Subcutaneous adipose tissue (tissue), 4 donors: ENCODE measurements around the gene AGBL1. TPM values are rescaled to one million over a fixed set of nuclear protein-coding genes. Genes with fewer than 3 reads are reported as not detected.

ENCODE experiments used
- CTCF ChIP-seq: fragments of 450-650 bp; IDR thresholded peaks from one replicate; pipeline ENCODE4 v1.5.1; 2016; ENCODE audit warnings: low read depth, mild to moderate bottlenecking, control low read depth, antibody characterized with exemption, moderate library complexity
- total RNA-seq, 4 donors: library from RNA; depleted of rRNA; stranded (reverse); fragments of >200 nt; gene quantifications; one replicate each; pipeline ENCODE4 v1.1.0, GENCODE V29; 2016

The AGBL1 gene
- total RNA-seq, 4 donors from 2014 or later, result not detected

GRCh38 chr15:86296769-86297168 lies 217.1 kb downstream of the AGBL1 start:
- no peak for TF ChIP-seq CTCF

DNA sequence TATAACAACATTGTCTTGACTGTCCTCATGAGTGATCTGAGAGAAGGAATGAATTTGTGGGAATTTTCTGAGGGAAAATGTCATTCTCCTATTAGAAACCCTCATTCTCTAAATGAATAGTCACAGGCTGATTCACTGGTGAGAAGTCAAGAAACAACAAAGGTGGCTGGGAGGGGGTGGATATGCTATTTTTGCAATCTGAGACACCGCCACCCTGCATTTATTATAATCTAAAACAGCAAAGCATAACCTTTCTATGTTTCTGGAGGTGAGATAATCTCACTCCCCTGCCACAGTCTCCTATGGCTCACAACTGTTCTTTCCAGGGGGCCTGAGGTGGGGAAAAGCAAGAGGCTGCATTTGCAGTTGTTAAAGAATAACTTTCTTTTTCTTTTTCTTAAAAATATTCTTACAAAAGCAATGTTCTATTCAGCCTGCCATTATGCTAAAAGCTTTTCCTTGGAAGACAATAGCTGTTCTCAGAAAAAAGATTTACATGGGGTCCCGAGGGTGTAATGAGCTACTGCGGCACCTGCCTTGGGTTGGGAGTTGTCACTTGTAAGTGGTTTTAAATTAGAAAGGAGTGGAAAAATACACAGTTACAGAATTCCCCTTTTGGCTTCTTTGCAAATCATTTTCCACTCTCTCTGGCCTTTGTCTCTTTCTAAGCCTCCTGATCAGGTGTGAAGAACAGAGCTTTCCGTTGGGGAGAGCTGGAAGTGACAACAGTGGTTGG lies 220.9 kb downstream of the AGBL1 start:
- TF ChIP-seq CTCF, result no peak

GRCh38 chr15:86311568-86312280 lies 232.1 kb downstream of the AGBL1 start:
- TF ChIP-seq CTCF, result no peak

GRCh38 chr15:86312486-86312885 lies 232.8 kb downstream of the AGBL1 start:
- TF ChIP-seq CTCF, result no peak

GRCh38 chr15:86316216-86316615 lies 236.5 kb downstream of the AGBL1 start:
- no peak for TF ChIP-seq CTCF

DNA sequence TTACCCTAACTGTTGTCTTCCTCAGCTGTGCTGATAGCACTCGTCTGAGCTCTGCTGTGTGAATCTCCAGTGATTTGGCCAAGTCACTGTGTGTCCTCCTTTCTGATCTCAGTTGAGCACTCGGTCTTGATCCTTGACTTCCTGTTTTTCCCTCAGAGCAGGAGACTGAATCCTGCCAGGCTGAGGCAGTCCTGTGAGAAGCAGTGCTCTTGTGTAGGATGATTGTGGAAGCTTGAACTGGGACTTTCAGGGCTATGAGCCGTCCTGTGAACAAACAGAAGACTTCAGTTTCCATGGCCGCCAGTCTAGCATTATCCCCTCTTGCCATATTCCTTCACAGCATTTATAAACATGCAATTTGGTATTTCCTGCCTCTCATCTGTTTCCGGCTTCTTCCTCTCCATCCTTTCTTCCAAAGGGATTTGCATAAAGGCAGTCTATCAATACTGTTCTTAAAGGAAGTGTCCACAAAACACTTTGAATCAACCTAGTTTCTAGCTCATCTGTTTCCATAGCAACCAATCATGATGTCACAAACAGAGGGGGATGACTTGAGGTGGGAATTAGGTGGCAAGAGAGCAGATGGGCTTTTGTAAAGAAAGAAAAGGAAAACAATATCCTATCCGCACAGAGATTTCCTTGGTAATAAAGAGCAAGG lies 237.2 kb downstream of the AGBL1 start:
- TF ChIP-seq CTCF, result no peak

GRCh38 chr15:86317384-86317740 lies 237.7 kb downstream of the AGBL1 start:
- TF ChIP-seq CTCF, result no peak
